K562 (cell line): ENCODE results near the gene ATP9A. TPM values are rescaled to one million over a fixed set of nuclear protein-coding genes. Genes with fewer than 3 reads are reported as not detected.

ENCODE experiments used
- CBX3 ChIP-seq, 2 experiments: IDR thresholded peaks; 1 replicate in 1 of 2; 2 replicates in 1 of 2; pipeline ENCODE4 v1.6.1; 2012; ENCODE audit warnings: inconsistent platforms in 2 of 2, low read length in 2 of 2, borderline replicate concordance in 1 of 2, control low read depth in 1 of 2
- CC2D1A ChIP-seq: fragments of 450-650 bp; IDR thresholded peaks from 2 replicates; pipeline ENCODE4 v1.6.1; 2017; ENCODE audit warnings: mild to moderate bottlenecking
- CXXC5 ChIP-seq: fragments of 250-450 bp; sonication (Bioruptor Pico); IDR thresholded peaks from 2 replicates; pipeline ENCODE4 v1.8.0; 2022; ENCODE audit warnings: inconsistent platforms, mild to moderate bottlenecking, moderate library complexity
- EP400 ChIP-seq: fragments of 450-650 bp; IDR thresholded peaks from 2 replicates; pipeline ENCODE4 v1.6.1; 2017; ENCODE audit warnings: antibody characterized with exemption, mild to moderate bottlenecking, moderate library complexity
- ESRRA ChIP-seq: fragments of 450-650 bp; IDR thresholded peaks from 2 replicates; pipeline ENCODE4 v1.6.1; 2014; ENCODE audit warnings: low read depth, mild to moderate bottlenecking, moderate library complexity, borderline replicate concordance
- EZH2 ChIP-seq: IDR thresholded peaks from 2 replicates; pipeline ENCODE4 v1.6.1; 2012; ENCODE audit warnings: low read depth, mild to moderate bottlenecking, inconsistent platforms, low read length, borderline replicate concordance
- FOSL1 ChIP-seq: fragments of 200-800 bp; sonication (Bioruptor generic); conservative IDR thresholded peaks from 2 replicates; pipeline ENCODE4 v1.6.1; 2016; ENCODE audit warnings: missing genetic modification characterization, missing compliant biosample characterization
- FOXA1 ChIP-seq: fragments of 450-650 bp; IDR thresholded peaks from 2 replicates; pipeline ENCODE4 v1.6.1; 2016; ENCODE audit warnings: mild to moderate bottlenecking, borderline replicate concordance
- FOXK2 ChIP-seq, 2 experiments: fragments of 450-650 bp; IDR thresholded peaks in 1 of 2; conservative IDR thresholded peaks in 1 of 2; 2 replicates each; pipeline ENCODE4 v1.6.1; 2016; ENCODE audit warnings: low read depth in 2 of 2, mild to moderate bottlenecking in 1 of 2
- MAFG ChIP-seq: fragments of 450-650 bp; conservative IDR thresholded peaks from 2 replicates; pipeline ENCODE4 v1.6.1; 2016; ENCODE audit warnings: missing genetic modification characterization, missing compliant biosample characterization
- MIER1 ChIP-seq: fragments of 450-650 bp; IDR thresholded peaks from 2 replicates; pipeline ENCODE4 v1.6.1; 2016; ENCODE audit warnings: antibody characterized with exemption, mild to moderate bottlenecking, low read depth
- RFX7 ChIP-seq: fragments of 250-450 bp; sonication (Bioruptor Pico); IDR thresholded peaks from 2 replicates; pipeline ENCODE4 v1.5.1; 2021; ENCODE audit warnings: mild to moderate bottlenecking
- SMARCA4 ChIP-seq: fragments of 450-650 bp; IDR thresholded peaks from 2 replicates; pipeline ENCODE4 v1.6.1; 2016
- SPI1 ChIP-seq: IDR thresholded peaks from 2 replicates; pipeline ENCODE4 v1.6.1; 2011; ENCODE audit warnings: low read depth, low read length, control low read depth, borderline replicate concordance
- ZNF3 ChIP-seq: fragments of 250-450 bp; sonication (Bioruptor Pico); IDR thresholded peaks from 2 replicates; pipeline ENCODE4 v1.5.0; 2021; ENCODE audit warnings: mild to moderate bottlenecking, moderate library complexity
- ZNF324 ChIP-seq: fragments of 250-450 bp; sonication (Bioruptor Pico); IDR thresholded peaks from 2 replicates; pipeline ENCODE4 v1.4.0; 2020; ENCODE audit warnings: mild to moderate bottlenecking
- ZNF589 ChIP-seq: fragments of 200-800 bp; sonication (Bioruptor generic); IDR thresholded peaks from 2 replicates; pipeline ENCODE4 v1.6.1; 2016; ENCODE audit warnings: low read depth, missing genetic modification characterization, missing compliant biosample characterization
- polyA plus RNA-seq, 8 experiments: library from polyadenylated mRNA; depleted of rRNA in 4 of 8; stranded (reverse) in 5 of 8; unstranded in 3 of 8; fragments of >200 nt; fragmentation: Nextera tagmentation in 2 of 8; fragmentation: Illumina TruSeq in 1 of 8; extraction: Ambion mirVana in 2 of 8; extraction: Trizol in 1 of 8; gene quantifications; 2 replicates each; pipeline versions ENCODE4 v1.2.1 to v1.2.3, GENCODE V29; 2011 to 2014; ENCODE audit warnings: inconsistent platforms in 1 of 8, missing spikeins in 1 of 8
- total RNA-seq, 7 experiments: library from RNA; depleted of rRNA in 6 of 7; stranded (reverse); fragments of >200 nt in 6 of 7; fragmentation: Illumina TruSeq in 2 of 7; extraction: Trizol in 2 of 7; gene quantifications; 2 replicates each; pipeline versions ENCODE4 v1.2.1 to v1.2.3, GENCODE V29; 2011 to 2021; ENCODE audit warnings: low replicate concordance in 1 of 7
- TF ChIP-seq, protein P1 (sequence below), 2 experiments: fragments of 450-650 bp; conservative IDR thresholded peaks; 2 replicates each; pipeline ENCODE4 v1.6.1; 2017; ENCODE audit warnings: mild to moderate bottlenecking in 2 of 2, moderate library complexity in 2 of 2
- TF ChIP-seq, protein P2 (sequence below): fragments of 450-650 bp; IDR thresholded peaks from 2 replicates; pipeline ENCODE4 v1.6.1; 2017; ENCODE audit warnings: mild to moderate bottlenecking, moderate library complexity
- TF ChIP-seq, protein P3 (sequence below), 2 experiments: IDR thresholded peaks; 2 replicates each; pipeline ENCODE4 v1.6.1; 2011; ENCODE audit warnings: borderline replicate concordance in 1 of 2, control low read depth in 1 of 2, low read depth in 1 of 2, low read length in 1 of 2, mild to moderate bottlenecking in 1 of 2, mixed read lengths in 1 of 2, moderate library complexity in 1 of 2; ENCODE audit not compliant: insufficient read depth in 1 of 2, insufficient read length in 1 of 2, poor library complexity in 1 of 2, severe bottlenecking in 1 of 2; ENCODE audit errors: extremely low read depth in 1 of 2
- TF ChIP-seq, protein P4 (sequence below): fragments of 250-450 bp; sonication (Bioruptor Pico); IDR thresholded peaks from 2 replicates; pipeline ENCODE4 v1.9.0; 2021; ENCODE audit warnings: mild to moderate bottlenecking
- TF ChIP-seq, protein P5 (sequence below): sonication (generic); formaldehyde crosslinking; IDR thresholded peaks from 2 replicates; pipeline ENCODE4 v1.4.0; 2020; ENCODE audit warnings: mild to moderate bottlenecking, missing genetic modification reagents

The ATP9A gene
- total and polyA plus RNA-seq, 9 of the 15 experiments (the other 6 are each of a cell fraction or from before 2014, with no cell fraction given) = 0.18 to 0.62 (median 0.29) TPM

DNA sequence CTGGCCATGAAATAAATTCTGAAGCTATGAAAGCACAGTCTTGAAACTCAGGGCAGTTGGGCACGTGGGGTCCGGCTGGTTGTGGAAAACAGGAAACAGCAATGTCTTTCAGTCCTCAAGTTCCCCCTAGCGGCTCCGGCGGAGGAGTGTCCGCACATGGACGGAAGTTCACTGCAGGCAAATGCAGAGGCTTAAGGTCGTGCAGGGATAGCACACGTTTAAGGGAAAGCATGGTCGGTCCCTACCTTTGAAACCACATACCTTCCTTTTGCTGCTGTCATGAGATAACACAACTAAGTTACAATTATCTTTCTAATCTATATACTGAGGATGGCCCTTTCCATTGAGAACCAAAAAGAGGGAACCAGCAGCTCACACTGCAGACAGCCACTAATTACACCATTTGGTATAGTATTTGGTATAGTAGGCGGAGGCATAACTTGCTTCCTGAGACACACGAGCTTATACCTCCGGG is 173.1 kb downstream of the ATP9A start (continued):
- TF ChIP-seq RFX7 (no peak), FOXA1 (no peak), ZNF3 (CRISPR knock-in tag) (no peak), EP400 (peak; percentile 84), ZNF324 (CRISPR knock-in tag) (no peak), CBX3 (IDR thresholded peaks at IDR 0.05; ENCODE audit: borderline replicate concordance in 1 of 2, low read length in 2 of 2) (peak in 1 of 2 experiments; percentile 82; a peak in 1 of 3 replicates), ZNF589 (CRISPR knock-in tag) (peak; percentile 84; the same call in 1 of the 2 replicates), CXXC5 (CRISPR knock-in tag) (peak; percentile 61), ESRRA (no peak), CC2D1A (peak; percentile 88), EZH2 (no peak), MIER1 (no peak), SPI1 (peak; percentile 70), FOSL1 (tag) (peak; percentile 49; the same call in 1 of the 2 replicates), SMARCA4 (no peak), MAFG (no peak), FOXK2 (conservative IDR thresholded peaks at IDR 0.05 in 1 of 2, IDR thresholded peaks at IDR 0.05 in 1 of 2; ENCODE audit: low read depth in 2 of 2) (peak; percentile 81)
- TF ChIP-seq, protein P1, sequence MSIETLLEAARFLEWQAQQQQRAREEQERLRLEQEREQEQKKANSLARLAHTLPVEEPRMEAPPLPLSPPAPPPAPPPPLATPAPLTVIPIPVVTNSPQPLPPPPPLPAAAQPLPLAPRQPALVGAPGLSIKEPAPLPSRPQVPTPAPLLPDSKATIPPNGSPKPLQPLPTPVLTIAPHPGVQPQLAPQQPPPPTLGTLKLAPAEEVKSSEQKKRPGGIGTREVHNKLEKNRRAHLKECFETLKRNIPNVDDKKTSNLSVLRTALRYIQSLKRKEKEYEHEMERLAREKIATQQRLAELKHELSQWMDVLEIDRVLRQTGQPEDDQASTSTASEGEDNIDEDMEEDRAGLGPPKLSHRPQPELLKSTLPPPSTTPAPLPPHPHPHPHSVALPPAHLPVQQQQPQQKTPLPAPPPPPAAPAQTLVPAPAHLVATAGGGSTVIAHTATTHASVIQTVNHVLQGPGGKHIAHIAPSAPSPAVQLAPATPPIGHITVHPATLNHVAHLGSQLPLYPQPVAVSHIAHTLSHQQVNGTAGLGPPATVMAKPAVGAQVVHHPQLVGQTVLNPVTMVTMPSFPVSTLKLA (conservative IDR thresholded peaks at IDR 0.05) = peak; percentile 92 to 93
- TF ChIP-seq, protein P2, sequence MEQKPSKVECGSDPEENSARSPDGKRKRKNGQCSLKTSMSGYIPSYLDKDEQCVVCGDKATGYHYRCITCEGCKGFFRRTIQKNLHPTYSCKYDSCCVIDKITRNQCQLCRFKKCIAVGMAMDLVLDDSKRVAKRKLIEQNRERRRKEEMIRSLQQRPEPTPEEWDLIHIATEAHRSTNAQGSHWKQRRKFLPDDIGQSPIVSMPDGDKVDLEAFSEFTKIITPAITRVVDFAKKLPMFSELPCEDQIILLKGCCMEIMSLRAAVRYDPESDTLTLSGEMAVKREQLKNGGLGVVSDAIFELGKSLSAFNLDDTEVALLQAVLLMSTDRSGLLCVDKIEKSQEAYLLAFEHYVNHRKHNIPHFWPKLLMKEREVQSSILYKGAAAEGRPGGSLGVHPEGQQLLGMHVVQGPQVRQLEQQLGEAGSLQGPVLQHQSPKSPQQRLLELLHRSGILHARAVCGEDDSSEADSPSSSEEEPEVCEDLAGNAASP = peak; percentile 61; the same call in 1 of the 2 replicates
- TF ChIP-seq, protein P3, sequence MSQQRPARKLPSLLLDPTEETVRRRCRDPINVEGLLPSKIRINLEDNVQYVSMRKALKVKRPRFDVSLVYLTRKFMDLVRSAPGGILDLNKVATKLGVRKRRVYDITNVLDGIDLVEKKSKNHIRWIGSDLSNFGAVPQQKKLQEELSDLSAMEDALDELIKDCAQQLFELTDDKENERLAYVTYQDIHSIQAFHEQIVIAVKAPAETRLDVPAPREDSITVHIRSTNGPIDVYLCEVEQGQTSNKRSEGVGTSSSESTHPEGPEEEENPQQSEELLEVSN (IDR thresholded peaks at IDR 0.05; ENCODE audit: borderline replicate concordance in 1 of 2, extremely low read depth in 1 of 2, insufficient read depth in 1 of 2, insufficient read length in 1 of 2, low read depth in 1 of 2, low read length in 1 of 2, poor library complexity in 1 of 2, severe bottlenecking in 1 of 2) = peak; percentile 89 to 96
- TF ChIP-seq, protein P4, sequence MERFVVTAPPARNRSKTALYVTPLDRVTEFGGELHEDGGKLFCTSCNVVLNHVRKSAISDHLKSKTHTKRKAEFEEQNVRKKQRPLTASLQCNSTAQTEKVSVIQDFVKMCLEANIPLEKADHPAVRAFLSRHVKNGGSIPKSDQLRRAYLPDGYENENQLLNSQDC (CRISPR knock-in tag) = no peak
- TF ChIP-seq, protein P5, sequence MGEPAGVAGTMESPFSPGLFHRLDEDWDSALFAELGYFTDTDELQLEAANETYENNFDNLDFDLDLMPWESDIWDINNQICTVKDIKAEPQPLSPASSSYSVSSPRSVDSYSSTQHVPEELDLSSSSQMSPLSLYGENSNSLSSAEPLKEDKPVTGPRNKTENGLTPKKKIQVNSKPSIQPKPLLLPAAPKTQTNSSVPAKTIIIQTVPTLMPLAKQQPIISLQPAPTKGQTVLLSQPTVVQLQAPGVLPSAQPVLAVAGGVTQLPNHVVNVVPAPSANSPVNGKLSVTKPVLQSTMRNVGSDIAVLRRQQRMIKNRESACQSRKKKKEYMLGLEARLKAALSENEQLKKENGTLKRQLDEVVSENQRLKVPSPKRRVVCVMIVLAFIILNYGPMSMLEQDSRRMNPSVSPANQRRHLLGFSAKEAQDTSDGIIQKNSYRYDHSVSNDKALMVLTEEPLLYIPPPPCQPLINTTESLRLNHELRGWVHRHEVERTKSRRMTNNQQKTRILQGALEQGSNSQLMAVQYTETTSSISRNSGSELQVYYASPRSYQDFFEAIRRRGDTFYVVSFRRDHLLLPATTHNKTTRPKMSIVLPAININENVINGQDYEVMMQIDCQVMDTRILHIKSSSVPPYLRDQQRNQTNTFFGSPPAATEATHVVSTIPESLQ (CRISPR knock-in tag) = no peak
